ENCODE data around the gene RNF20. TPM values are rescaled to one million over a fixed set of nuclear protein-coding genes. Genes with fewer than 3 reads are reported as not detected.
"Not testable (repeated sequence)": the region's sequence is repeated elsewhere in the genome, so short reads cannot be mapped to it uniquely, and the experiment has no call there.

RNF20 gene
- total RNA-seq, result 10 to 100 TPM; 31.9 to 35.0 TPM
- long read RNA-seq, transcript RNF20-202 (20 exons, 3,940 nt), result major isoform, 8 of 23 reads
- long read RNA-seq, partial matches to known transcripts, result 15 of 23 reads
- long read RNA-seq, other reads (novel, unspliced or antisense), result 0 of 23 reads

GRCh38 chr9:101533334-101534204 is at the start of gene RNF20:
TSS of gene RNF20 (plus strand) at chr9:101533853. CDS start at chr9:101535424, 1,571 bp downstream.
- intact Hi-C loops (cut with DNase I, micrococcal nuclease), result loop anchor here in 1 of 2 donors (10.0 kb wide), 1 partner anchor 139 kb away; the partner anchor contains the start of genes MRPL50 and ZNF189
- peak; percentile 98 for ATAC-seq
- peak; percentile 100 for DNase-seq

GRCh38 chr9:101484046-101484445 is 49.6 kb upstream of the RNF20 start:
- DNase-seq (no peak), ATAC-seq (no peak)
- intact Hi-C loops (cut with DNase I, micrococcal nuclease), result no loop called here

GRCh38 chr9:101485924-101486692 is 47.5 kb upstream of the RNF20 start:
- peak; percentile 63 to 76 for DNase-seq
- intact Hi-C loops (cut with DNase I, micrococcal nuclease), result no loop called here
- peak; percentile 71 for ATAC-seq

- ATAC-seq, result peak; percentile 84
- peak; percentile 67 to 78 for DNase-seq
- intact Hi-C loops (cut with DNase I, micrococcal nuclease), result no loop called here
These were observed 46.8 kb upstream of the RNF20 start for GRCh38 chr9:101486693-101487442.

- DNase-seq (no peak), ATAC-seq (peak; percentile 14)
- intact Hi-C loops (cut with DNase I, micrococcal nuclease), result no loop called here
These were observed 46.2 kb upstream of the RNF20 start for GRCh38 chr9:101487443-101487840.

GRCh38 chr9:101495810-101496209 is 37.8 kb upstream of the RNF20 start:
- no peak for DNase-seq
- intact Hi-C loops (cut with DNase I, micrococcal nuclease), result no loop called here
- no peak for ATAC-seq

- intact Hi-C loops (cut with DNase I, micrococcal nuclease), result no loop called here
- ATAC-seq (no peak), DNase-seq (no peak)
These were observed 35.3 kb upstream of the RNF20 start for GRCh38 chr9:101498323-101498722.

- DNase-seq (no peak), ATAC-seq (no peak)
- intact Hi-C loops (cut with DNase I, micrococcal nuclease), result no loop called here
These were observed 29.5 kb upstream of the RNF20 start for GRCh38 chr9:101504188-101504587.

- ATAC-seq (no peak), DNase-seq (no peak)
- intact Hi-C loops (cut with DNase I, micrococcal nuclease), result no loop called here
These were observed 25.4 kb upstream of the RNF20 start for GRCh38 chr9:101508211-101508610.

- ATAC-seq, result no peak
- intact Hi-C loops (cut with DNase I, micrococcal nuclease), result no loop called here
- no peak for DNase-seq
These were observed 24.1 kb upstream of the RNF20 start for GRCh38 chr9:101509572-101509971.

GRCh38 chr9:101510459-101510858 is 23.2 kb upstream of the RNF20 start:
- ATAC-seq (no peak), DNase-seq (no peak)
- intact Hi-C loops (cut with DNase I, micrococcal nuclease), result no loop called here

- DNase-seq, result no peak
- ATAC-seq, result no peak
- intact Hi-C loops (cut with DNase I, micrococcal nuclease), result no loop called here
These were observed 22.6 kb upstream of the RNF20 start for GRCh38 chr9:101511009-101511408.

- ATAC-seq, result no peak
- intact Hi-C loops (cut with DNase I, micrococcal nuclease), result no loop called here
- no peak for DNase-seq
These were observed 21.5 kb upstream of the RNF20 start for GRCh38 chr9:101512116-101512515.

GRCh38 chr9:101513351-101513750 is 20.3 kb upstream of the RNF20 start:
- ATAC-seq, result no peak
- intact Hi-C loops (cut with DNase I, micrococcal nuclease), result no loop called here
- DNase-seq, result no peak

- ATAC-seq (no peak), DNase-seq (no peak)
- intact Hi-C loops (cut with DNase I, micrococcal nuclease), result no loop called here
These were observed 19.6 kb upstream of the RNF20 start for GRCh38 chr9:101514071-101514470.

- DNase-seq, result no peak
- no peak for ATAC-seq
- intact Hi-C loops (cut with DNase I, micrococcal nuclease), result no loop called here
These were observed 17.0 kb upstream of the RNF20 start for GRCh38 chr9:101516655-101517054.

GRCh38 chr9:101518489-101518888 is 15.2 kb upstream of the RNF20 start:
- intact Hi-C loops (cut with DNase I, micrococcal nuclease); DNase-seq; ATAC-seq: not testable (repeated sequence)

- no peak for DNase-seq
- intact Hi-C loops (cut with DNase I, micrococcal nuclease), result no loop called here
- no peak for ATAC-seq
These were observed 9.3 kb upstream of the RNF20 start for GRCh38 chr9:101524371-101524770.

- no peak for DNase-seq
- intact Hi-C loops (cut with DNase I, micrococcal nuclease), result no loop called here
- no peak for ATAC-seq
These were observed 6.6 kb upstream of the RNF20 start for GRCh38 chr9:101527066-101527465.

Data from left colon (tissue), 2 donors.